HG02642 (cell line): ENCODE results near the gene USP31.
"Not testable (repeated sequence)": the region's sequence is repeated elsewhere in the genome, so short reads cannot be mapped to it uniquely, and the experiment has no call there.

Source experiments
- ATAC-seq: cut with Tn5 transposase; IDR thresholded peaks from one replicate; pipeline ENCODE4 v1.9.1; 2021; ENCODE audit warnings: mild to moderate bottlenecking; ENCODE audit not compliant: unreplicated experiment, poor library complexity

USP31 gene

DNA sequence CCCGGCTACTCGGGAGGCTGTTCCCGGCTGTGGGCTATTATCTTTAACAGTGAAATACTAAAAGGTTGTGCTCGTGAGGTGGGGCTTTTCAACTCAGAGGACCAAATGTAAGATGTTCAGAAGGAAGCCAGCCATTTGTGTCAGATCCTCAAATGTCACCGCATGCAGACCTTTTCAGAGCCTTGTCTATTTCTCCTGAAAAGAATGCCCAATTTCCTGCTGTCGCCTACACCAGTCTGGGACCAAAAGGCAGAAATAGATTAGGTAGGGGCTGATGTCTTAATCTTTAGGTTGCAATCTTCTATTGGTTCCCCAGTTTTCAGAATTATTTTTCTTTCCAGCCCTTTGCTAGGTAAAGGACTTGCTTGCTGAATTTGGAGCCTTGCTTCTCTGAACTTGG, 8.9 kb upstream of the USP31 start:
- no peak for ATAC-seq

DNA sequence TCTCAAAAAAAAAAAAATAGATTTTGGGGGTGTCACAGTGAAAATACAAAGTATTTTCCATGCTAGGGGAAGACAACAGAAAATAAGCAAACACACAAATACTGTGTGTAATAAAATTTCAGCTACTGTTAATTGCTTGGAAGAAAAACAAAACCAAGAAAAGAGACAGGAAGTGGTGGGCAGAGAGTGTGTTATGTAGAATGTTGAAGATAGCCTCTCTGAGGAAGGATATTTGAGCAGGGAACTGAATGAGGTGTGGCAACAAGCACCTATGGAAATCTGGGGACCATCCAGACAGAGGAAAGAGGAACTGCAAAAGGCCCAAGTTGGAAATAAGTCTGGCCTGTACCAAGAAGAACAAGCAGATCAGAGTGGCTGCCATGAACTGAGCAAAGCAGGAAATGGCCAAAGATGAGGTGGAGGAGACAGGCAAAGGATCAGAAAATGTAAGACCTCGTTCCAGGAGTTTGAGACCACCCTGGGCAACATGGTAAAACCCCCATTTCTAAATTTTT, 7.8 kb upstream of the USP31 start:
- ATAC-seq, result no peak

DNA sequence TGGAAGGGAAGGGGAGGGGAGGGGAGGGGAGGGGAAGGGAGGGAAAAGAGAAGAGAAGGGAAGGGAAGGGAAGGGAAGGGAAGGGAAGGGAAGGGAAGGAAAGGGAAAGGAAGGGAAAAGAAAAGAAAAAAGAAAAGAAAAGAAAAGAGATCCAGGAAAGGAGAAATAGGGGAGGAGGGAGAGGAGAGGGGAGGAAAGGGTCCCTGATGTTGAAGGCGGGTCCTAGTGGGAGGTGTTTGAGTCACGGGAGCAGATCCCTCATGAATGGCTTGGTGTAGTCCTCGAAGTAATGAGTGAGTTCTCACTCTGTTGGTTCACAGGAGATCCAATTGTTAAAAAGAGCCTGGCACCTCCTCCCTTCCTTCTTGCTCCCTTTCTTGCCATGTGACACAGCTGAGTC, 6.9 kb upstream of the USP31 start:
- ATAC-seq, result no peak

DNA sequence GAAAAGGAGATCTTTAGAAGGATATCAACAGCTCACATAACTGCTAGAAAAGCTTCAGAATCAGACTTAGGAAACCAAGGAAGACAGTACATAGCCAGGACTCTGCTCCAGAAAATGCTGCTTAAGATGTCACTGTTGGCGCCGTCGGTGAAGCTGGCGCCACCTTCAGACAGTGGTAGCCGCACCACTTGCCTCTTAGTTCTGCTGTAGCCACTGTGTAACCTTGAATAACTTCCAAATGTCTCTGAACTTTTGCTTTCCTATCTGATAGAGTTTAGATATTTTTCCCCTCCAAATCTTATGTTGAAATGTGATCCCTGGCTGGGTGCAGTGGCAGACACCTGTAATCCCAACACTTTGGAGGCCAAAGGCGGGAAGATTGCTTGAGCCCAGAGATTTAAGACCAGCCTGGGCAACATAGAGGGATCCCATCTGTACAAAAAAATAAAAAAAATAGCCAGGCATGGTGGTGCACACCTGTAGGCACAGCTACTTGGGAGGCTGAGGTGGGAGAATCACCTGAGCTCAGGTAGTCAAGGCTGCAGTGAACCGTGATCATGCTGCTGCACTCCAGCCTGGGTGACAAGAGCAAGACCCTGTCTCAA, 6.3 kb upstream of the USP31 start:
- ATAC-seq, result no peak

DNA sequence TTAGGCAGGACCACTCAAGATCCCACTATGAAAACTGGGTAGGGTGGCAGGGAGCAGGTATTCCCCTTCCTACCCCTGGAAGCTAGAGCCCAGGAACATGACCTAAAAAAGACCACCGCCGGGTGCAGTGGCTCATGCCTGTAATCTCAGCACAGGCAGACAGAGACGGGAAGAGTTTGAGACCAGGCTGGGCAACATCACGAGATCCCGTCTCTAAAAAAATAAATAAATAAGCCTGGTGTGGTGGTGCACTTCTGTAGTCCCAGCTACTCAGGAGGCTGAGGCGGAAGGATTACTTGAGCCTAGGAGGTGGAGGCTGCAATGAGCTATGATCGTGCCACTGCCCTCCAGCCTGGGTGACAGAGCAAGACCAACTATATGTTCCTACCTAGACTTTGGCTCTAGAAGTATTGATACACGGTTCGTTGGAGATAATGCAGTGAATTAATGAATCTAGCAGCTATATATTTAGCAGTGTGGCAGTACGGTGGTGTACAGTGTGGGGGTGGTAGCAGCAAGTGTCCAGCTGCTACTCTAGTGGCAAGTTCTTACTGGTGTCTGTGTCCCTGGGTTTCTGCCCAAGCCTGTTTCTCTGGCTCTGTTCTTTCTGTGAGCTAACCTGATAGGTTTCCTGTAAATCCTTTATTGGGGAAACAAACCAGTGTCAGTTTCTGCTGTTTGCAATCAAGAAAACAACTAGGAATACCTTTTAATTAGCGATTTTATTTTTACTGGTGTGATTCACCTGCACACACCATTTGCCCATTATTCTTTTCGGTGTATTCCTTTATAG, 3.3 kb upstream of the USP31 start:
- ATAC-seq, result no peak

DNA sequence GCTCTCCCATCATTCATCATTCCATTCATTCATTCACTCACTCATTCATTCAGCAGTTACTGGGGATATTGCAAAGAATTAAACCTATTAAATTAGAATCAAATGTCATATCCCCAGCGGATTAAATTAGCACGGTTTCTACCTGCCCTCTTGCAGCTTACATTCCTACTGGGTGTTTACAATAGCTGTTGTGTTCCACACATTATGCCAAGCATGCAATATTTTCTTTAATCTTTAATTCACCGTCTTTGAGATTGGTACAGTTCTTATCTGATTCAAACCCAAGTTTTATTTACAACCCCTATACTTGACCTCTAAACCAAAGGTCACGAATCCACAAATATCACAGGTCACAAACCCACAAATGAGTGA, 727 bp upstream of the USP31 start:
- ATAC-seq, result no peak

DNA sequence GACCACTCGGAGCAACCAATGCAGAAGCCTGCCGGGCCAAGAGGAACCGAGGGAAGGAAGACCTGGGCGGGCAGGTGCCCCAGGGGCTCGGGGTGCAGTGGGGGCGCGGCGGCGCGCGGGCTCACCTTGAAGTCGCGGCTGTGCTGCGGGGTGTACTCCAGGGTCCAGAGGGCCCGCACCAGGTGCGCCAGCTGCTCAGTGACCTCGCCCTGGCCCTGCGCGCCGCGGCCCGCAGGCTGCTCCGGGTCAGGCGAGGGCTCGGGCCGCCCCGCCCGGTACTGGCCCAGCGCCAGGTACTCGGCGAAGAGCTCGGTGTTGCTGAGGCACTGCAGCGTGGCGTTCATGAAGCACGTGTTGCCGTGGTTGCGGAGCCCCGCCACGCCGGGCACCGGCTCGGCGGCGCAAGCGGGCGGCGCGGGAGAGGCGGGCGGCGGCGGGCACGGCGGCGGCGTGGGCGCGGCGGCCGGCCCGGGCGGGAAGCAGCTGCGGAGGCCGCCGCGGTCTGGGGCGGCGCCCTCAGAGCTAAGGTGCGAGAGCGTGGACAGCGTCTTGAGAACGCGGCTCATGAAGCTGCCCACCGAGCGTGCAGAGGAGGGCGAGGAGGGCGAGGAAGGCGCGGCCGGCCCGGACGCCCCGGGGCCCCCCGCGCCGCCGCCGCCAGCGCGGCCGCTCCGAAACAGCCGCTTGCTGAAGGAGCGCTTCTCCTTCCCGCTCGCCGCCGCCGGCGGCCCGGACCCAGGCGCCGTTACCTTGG, 562 bp downstream of the USP31 start:
- peak; percentile 49 for ATAC-seq

DNA sequence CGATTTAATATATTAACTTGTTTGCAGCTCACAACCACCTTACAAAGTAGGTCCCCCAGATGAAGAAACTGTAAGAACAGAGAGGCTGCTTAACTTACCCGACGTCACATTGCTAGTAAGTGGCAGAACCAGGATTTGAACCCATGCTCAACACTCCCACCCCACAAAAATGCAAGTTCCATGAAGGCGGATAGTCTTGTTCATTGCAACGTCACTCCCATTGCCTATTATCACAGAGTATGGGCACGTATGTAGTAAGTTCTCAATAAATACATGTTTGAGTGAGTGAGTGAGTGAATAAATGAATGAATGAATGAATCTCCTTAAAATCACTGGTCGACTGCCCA, 1.1 kb downstream of the USP31 start:
- ATAC-seq, result no peak

DNA sequence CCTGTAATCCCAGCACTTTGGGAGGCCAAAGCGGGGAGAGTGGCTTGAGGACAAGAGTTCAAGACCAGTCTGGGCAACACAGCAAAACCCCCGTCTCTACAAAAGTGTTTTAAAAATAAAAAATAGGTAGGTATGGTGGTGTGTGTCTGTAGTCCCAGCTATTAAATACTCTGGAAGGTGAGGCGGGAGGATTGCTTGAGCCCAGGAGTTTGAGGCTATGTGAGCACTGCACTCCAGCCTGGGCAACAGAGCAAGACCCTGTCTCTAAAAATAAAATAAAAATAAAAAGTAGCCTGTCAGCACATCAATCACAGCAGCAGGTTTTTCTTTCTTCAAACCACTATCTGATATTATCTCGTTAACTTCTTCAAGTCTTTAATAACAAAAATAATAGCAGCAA, 1.6 kb downstream of the USP31 start:
- ATAC-seq, result no peak

DNA sequence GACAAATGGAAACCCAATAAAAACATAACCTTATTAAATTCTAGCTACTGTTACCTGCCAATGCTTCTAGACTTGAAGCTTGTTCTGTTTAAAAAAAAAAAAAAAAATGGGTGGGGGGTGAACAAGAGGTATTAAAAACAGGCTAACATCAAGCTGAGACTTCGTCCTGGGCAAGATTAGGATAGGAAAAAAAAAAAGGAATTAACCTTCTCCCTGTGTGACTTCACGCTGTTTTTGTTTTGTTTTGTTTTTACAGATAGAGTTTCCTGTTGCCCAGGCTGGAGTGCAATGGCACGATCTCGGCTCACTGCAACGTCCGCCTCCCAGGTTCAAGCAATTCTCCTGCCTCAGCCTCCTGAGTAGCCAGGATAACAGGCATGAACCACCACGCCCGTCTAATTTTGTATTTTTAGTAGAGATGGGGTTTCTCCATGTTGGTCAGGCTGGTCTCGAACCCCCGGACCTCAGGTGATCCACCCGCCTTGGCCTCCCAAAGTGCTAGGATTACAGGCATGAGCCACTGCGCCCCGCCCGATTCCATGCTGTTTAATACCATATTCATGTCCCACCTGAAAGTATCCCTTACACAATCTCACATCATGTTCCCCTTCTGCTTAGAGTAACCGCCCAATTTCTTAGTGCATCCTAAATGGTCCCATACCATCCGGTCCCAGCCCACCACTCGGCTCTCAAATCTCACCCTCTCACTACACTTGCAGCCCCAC, 2.2 kb downstream of the USP31 start:
- ATAC-seq, result no peak

DNA sequence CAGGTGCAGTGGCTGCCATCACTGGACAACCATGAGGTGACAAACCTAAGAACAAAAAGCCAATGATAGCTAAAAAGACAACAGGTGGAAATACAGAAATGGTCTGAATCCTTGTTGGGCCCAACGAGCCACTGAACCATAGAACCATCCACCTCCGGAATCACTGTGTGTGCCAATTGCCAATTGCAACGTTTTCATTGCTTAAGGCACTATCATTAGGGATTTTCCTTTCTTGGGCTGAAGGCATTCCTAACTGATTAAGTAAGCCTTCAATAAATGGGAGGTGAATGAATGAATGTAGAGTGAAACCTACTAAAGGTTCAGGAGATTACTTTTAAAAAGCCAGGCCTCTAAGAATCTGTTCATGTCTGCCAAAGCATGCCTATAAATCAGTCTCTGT, 3.6 kb downstream of the USP31 start:
- ATAC-seq, result no peak

DNA sequence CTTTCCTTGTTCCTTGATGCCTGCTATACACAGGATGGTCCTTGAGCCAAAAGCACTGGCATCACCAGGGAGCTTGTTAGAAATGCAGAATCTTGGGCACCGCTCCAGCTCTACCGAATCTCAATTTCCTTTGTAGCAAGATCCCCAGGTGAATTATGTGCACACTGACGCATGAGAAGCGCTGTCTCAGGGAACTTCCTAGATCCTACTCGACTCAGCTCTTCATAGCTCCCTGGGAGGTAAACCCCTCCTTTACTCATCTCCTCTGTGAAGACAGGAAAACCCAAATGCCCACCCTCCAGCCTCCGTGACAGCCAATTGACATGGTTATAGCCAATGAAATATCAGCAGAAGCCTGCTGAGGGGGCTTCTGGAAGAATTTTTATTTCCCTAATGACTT, 4.1 kb downstream of the USP31 start:
- ATAC-seq, result no peak

DNA sequence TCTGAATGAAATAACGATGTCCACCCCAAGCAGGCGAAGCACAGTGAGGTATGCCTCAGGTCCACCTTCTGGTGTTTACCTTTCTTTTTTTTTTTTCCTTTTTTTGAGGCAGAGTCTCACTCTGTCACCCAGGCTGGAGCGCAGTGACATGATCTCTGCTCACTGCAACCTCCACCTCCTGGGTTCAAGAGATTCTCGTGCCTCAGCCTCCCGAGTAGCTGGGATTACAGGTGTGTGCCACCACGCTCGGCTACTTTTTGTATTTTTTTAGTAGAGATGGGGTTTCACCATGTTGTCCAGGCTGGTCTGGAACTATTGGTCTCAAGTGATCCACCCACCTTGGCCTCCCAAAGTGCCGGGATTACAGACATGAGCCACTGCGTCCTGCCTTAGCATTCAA, 4.9 kb downstream of the USP31 start:
- ATAC-seq, result not testable (repeated sequence)

DNA sequence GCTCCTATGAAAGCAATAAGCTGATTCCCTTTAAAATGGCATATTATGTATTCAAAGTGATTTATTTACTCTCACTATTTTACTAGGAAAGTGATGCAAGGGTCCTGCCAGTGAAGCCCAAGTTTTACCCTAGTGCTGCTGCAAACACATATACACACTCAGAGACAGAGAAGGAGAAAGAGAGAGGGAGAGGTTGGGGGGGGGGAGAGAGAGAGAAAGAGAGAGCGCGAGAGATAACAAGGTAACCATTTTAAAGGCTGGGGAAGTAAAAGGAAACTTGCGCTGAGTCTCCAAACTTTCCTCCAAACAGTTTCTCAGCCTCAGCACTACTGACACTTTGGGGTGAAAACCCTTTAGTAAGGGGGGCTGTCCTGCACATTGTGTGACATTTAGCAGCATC, 5.9 kb downstream of the USP31 start:
- no peak for ATAC-seq

DNA sequence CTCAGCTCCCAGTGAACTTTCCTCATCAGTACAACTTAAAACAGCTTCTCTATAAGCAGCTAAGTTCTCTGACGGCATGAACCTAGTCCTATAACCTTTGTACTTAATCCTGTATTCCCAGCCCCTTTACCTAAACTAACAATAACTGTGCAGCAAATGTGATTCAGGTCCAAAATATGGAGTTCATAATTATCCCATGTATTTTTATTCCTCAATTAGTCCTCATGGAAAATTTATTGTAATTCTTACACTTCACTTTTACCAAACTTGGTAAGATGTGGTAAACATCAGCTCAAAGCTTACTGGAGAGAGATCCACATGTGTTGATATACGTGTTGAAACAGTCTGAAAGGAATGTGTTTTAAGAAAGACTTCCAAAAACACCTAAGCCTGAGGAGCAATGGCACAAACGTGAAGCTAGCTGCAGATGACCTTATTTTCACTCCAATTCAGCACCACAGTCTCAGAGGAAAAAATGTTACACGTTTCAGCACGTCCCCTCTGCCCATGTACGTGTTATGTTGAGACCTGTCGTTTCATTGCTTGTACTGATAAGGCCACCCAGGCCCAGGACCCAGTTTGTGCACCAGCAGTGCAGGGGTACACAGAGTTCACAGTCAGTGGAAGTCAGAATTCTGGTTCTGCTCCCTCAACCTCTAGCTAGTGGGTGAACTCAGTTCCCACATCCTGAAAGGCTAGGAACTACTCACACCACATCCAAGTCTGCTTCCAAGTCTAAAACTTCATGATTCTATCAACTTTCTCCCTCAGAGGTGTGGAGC, 7.1 kb downstream of the USP31 start:
- ATAC-seq, result no peak

DNA sequence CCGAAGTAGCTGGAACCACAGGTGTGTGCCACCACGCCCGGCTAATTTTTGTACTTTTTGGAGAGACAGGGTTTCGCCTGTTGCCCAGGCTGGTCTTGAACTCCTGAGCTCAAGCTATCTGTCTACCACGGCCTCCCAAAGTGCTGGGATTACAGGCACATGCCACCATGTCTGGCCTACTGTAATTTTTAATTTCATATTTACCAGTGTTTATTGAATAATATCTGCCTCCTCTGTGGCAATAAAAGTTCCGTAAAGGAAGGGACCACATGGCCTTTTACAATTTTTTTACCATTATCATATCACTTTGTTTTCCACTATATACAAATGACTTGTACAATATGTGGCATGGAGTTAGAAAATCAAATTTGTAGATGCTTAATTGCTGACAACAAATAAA, 7.8 kb downstream of the USP31 start:
- ATAC-seq, result no peak

DNA sequence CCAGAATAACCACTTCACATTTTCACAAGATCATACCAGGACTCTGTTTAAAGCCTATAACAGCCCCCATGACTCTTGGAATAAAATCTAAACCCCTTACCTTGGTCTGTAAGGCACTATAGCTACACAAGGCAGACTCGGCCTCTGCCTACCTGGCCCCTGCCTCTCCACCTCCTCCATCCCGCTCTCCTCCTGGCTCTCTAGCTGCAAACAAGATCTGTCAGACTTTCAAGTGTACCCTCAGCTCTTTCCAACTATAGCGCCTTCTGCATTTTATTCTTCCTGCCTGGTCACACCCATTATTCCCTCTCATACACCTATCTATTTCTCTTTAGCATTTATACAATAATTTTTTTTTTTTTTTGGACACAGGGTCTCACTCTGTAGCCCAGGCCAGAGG, 8.2 kb downstream of the USP31 start:
- ATAC-seq, result no peak

DNA sequence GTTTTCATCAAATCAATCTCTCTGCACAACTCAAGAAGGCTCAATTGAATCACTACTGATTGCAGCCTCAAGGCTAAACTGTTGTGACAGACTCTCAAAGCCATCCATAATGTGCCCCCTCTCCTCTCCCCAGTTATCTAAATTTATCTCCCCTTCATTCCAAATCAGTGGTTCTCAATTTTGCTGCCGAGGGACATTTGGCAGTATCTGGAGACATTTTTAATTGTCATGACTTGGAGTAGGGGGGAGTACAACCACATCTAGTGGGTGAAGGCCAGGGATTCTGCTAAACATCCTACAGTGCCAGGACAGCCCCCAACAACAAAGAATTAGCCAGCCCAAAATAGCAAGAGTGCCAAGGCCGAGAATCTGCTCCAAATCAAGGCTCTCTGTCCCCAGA, 9.1 kb downstream of the USP31 start:
- ATAC-seq, result no peak

DNA sequence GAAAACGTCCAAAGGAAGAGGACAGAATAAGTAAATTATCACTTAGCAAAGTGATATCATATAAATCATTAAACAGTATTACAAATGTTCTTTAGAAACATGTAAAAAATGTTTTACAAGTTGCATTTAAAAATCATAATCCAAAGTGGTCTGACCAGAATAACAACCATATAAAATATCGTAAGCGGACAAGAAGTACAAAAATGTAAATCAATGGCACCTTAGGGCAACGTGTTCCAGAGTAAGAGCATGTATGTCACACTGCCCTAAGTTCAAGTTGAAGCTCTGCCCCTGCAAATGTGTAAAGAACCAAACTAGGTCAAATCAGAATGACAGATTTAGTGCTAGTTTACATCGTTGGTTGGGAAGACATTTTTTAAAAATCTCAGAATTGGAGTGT, 11.4 kb downstream of the USP31 start:
- ATAC-seq, result no peak

DNA sequence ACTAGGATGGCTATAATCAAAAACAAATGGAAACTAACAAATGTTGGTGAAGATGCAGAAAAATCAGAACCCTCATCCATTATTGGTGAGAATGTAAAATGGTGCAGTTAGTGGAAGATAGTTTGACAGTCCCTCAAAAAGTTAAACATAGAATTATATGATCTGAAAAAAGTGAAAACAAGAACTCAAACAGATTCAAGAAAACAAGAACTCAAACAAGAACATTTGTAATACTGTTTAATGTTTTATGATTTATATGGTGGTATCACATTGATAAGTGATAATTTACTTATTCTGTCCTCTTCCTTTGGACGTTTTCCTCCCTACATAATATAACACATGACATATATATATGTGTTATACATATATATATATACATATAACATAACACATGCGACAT, 12.0 kb downstream of the USP31 start:
- no peak for ATAC-seq
